CD4-positive, alpha-beta T cell treated with Interferon alpha-2 for 1 hour (primary cell): Measurements from ENCODE around the gene SERPINA4.

Source experiments
- DNase-seq, 2 donors: peaks; one replicate each; pipeline ENCODE4 v3.0.0-alpha.2; 2020 to 2022

SERPINA4 gene

DNA sequence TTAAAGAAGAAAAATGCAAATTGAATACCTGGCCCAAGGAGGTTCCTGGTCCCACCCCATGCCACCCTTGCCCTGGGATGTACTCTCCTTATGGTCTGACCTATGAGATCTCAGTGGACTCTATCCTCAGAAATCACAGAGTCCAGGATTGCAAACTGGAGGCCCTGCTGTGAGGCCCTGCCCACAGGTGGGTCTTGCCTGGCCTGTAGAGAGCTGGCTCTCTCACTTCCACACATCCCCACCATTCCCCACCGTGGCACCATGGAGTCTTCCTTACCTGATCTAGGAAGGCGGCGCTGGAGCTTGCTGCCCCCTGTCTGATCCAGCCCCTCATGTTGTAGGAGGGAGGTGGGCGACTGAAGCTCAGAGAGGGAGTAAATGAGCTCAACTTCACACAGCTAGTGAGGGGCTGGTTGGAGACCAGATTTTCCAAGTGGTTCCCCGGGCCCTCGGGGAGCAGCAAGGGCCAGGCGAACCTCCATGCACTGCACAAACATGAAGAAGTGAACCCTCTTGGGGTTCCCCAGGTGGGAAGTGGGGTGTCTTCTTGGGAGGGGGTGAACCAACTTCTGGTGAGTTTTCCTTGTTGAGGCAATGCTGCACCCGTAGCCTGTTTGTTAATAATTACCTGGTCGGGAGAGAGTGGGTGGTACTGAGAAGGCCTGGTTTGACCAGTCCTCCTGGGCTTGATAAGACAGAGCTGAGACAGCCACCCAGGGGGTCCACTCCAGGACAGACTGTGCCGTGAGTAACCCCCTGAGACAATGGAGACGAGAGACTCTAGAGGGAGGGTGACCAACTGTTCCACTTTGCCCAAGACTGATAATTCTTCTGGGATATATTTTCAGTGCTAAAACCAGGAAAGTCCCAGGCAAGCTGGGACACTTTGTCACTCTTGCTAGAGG, at the start of gene SERPINA4:
Gene SERPINA4 (plus strand): TSS at position 692 of the 905 bp plus-strand sequence. CDS start 2,041 bp downstream, outside the sequence.
- DNase-seq = no peak

DNA sequence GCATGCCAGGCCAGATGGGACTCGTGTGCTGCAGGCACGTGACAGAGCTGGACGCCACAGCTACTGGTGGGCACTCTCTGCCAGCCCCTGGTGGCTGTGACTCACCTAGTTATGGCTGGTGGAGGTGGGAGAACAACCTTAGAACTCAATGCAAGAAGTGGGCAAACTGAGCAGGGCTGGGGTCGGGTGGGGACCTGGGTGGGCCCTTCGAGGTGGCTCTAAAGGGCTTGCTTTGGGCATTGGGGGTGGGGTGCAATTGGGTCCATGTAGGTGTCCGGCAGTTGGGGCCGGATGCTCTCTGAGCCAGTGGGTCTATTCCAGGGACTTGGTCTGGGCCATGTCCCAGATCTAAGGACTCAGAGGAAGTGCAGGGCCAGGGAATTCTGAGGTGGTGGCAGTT, 46.9 kb upstream of the SERPINA4 start:
- no peak for DNase-seq

GRCh38 chr14:94515426-94515825, 45.8 kb upstream of the SERPINA4 start:
- no peak for DNase-seq

DNA sequence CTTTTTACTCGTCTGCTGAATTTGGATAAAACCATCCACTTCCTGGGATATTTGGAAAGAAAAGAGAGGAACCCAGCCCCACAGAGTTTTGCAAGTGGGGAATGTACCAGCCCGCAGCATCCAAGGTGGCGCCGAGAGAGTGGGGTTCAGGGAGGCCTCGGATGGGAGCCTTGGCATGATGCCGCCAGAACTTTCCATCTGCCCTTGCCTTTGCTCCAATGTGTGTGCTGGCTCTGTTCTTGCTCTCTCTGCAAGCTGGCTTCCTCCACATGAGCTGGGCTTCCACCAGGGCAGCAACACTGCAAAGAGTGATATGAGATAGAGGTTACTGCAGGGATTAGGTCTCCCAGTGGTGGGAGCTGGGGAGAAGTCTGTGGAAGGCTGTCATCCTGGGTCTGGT, 45.4 kb upstream of the SERPINA4 start:
- DNase-seq = no peak

DNA sequence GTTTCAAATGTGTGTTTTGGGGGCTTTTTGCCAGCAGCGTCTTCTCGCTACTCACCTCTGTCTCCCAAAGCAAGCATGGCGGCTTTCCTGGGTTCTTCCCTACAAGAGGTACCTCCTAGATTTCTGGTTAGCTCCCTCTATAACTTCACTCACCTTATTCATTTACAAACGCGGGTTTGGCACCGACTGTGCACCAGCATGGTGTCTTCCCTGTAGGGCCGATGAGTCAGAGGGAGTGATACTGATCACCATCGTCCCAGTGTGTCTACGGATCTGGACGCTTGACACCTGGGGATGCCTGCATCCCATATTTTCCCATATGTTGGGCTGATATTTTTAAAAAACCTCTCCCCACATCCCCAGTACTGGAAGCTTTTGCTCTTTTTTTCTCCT, 44.0 kb upstream of the SERPINA4 start:
- no peak for DNase-seq

- DNase-seq = no peak
Measured at GRCh38 chr14:94517641-94518257, 43.5 kb upstream of the SERPINA4 start.

- no peak for DNase-seq
Measured at GRCh38 chr14:94521375-94522114, 39.7 kb upstream of the SERPINA4 start.

DNA sequence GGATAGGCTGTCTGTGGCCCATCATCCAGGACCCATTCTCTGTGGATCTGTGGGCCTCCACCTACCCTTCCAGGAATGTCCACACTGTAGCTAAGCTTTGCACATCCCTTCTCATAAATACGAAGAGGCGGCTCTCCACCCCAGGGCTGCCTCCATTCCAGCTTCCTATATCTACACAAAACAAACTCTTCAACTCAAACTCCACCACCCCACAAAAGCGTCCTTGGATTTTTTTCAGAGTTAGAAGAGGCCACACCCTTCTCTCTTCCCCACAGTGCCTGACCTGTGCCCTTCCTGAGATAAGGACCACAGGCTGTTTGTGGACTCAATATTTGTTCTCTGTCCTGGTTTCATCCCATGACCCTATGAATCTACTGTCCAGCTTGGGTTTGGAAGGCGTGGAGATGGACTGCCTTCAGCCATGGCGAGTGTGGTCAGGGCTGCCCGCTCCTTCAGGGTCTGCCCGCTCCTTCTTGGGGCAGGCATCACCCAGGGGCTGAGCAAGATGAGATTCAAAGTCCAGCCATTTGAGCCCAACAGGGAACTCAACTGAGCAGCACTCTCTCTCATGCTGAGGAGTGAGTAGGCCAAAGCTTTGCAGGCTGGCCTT, 39.0 kb upstream of the SERPINA4 start:
- no peak for DNase-seq

- DNase-seq = no peak
Measured at GRCh38 chr14:94523265-94523664, 38.0 kb upstream of the SERPINA4 start.

DNA sequence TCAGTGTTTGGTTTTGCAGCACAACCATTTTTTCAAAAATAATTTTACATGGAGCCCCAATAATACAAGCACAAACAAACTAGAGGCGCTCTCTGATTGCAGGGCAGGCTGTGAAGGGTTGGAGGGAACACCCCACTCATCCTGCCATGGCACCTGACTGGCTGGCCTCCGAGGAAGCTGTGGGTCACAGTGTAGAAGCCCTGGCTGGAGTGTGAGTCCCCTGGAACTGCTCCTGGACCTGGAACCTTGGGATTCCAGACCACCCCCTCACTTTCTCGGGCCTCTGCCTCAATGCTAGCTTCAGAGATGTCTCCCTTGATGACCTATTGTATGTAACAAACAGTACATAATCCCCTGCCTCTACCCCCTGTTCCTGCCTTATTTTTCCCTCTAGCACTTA, 37.1 kb upstream of the SERPINA4 start:
- no peak for DNase-seq

DNA sequence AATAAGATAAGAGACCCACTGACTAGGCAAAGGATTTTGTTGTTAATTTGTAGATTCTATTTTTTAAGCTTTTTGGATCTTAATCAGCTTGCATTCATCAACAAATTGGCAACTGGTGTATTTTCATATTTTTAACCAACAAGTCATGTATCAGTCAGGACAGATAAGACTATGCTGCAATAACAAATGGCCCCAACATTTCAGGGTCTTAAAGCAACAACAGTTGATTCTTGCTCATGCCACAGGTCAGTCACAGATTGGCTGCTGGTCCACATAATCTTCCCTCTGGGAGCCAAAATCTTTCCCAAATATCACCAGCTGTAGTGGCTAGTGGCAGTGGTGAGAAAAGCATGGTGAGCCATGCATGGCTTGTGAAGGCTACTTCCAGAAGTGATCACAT, 30.1 kb upstream of the SERPINA4 start:
- no peak for DNase-seq

DNA sequence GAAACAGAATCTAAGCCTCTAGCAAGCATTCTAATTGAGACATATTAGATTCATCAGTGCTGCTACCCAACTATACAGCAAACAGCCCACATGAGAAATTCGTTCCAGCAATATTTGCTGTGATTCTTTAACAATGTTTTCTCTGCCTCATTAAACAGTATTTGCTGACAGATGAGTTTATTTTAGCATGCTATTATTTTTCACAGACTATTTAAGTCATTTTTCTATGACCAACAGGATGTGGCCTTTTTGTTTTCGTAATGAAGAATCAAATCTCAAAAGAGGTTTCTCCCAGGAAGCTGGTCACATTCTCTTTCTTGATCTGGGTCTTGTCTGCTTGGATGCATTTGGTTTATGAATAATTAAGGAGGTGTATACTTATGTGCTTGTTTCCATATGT, 28.8 kb upstream of the SERPINA4 start:
- DNase-seq = no peak

DNA sequence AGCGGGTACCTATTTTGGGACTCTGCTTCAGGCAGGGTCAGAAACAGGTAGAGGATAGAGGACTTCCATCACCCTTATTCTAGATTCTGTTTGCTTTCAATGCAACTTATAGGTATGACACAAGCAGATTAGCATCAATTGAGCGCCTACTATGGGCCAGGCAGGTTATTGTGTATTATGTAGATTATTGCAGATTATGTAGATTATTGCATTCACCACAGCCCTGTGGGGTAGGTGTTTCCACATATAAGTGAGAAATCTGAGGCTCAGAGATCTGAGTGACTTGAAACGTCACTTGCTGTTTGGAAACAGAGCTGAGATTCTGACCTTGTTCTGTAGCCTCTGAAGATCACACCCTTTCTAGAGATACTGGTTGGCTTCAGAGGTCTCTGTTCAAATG, 25.7 kb upstream of the SERPINA4 start:
- DNase-seq = no peak

GRCh38 chr14:94536836-94537235, 24.4 kb upstream of the SERPINA4 start:
- DNase-seq = no peak

GRCh38 chr14:94538070-94538740, 23.0 kb upstream of the SERPINA4 start:
- no peak for DNase-seq

- DNase-seq = no peak
Measured at GRCh38 chr14:94539181-94539580, 22.1 kb upstream of the SERPINA4 start.

DNA sequence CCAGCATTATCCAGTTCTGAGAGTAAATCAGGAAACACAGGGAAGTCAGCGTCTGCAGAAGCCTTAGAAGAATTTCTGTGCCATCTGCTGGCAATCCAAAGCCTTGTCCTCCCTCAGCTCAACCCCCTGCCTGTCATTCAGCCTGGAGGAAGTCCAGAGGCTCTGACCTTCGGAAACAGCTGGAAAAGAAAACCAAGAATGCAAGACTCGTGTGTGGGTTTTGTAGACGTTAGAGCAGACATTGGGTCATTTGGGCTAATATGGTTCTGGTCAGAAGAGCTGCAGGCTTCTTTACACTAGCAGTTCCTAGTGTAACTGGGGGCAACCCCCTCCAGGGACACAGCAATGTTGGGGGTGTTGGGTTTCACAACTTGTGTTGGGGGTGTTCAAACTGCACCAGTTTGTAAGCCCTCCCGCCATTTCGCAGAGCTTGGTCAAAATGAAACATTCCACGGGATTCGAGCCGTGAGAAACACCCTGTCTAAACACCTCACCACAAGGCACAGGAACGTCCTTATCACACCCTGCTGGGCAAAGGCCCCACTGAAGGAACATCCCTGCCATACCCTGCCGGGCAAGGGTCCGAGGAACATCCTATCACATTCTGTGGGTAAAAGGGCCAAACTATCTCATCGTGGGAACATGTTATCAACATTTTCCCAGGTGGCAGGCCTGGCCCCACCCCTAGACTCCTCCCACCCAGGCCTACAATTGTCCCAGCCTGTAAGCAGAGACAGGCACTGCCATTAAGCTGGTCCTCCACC, 21.0 kb upstream of the SERPINA4 start:
- no peak for DNase-seq

DNA sequence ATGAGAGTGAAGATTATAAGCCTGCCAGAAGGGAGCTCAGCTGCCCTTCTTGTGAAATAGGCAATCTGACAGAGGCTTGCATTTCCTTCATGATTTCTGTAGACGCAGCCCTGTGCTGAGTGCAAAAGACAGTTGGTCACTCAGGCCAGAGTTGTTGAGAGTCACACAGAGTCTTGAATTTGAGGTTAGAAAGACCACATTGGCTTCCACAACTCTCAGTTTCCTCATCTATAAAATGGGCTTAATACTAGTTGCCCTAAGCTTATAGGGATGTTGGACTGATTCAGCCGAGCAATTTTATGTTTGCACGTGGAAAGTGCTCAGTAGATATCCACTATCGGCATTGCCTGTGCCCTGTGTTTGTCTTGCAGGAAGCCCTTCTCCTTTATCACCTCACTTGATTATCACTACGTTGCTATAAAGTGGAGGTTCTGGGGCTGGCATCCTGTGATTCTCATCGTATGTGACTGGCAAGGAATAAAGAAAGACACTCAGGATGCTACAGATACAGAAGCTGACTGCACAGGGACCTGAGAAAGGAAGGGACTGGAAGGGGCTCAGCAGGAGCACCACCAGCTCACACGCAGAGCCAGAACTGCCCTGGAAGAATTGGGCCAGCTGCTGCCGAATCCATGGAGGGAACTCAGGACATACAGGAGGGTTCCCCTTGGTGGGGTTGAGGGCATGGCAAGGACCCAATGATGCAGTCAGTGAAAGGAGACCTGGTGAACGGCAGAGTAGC, 19.8 kb upstream of the SERPINA4 start:
- no peak for DNase-seq

- no peak for DNase-seq
Measured at GRCh38 chr14:94542111-94542810, 19.0 kb upstream of the SERPINA4 start.

- no peak for DNase-seq
Measured at GRCh38 chr14:94542811-94543440, 18.3 kb upstream of the SERPINA4 start.
